ENCODE results near the gene RCN2.
A peak's percentile ranks its signal among the peaks of the same experiment; 100 is the strongest.

Gene RCN2

GRCh38 chr15:76994971-76995945 lies 63.7 kb downstream of the RCN2 start, which contains the start of gene PSTPIP1:
Gene PSTPIP1 (plus strand): TSS chr15:76995126. CDS start chr15:76995574, 448 bp downstream.
- ATAC-seq (peak; percentile 63), DNase-seq (peak; percentile 80)

- DNase-seq (no peak), ATAC-seq (no peak)
Measured at GRCh38 chr15:76996076-76996525, 64.6 kb downstream of the RCN2 start.

DNA sequence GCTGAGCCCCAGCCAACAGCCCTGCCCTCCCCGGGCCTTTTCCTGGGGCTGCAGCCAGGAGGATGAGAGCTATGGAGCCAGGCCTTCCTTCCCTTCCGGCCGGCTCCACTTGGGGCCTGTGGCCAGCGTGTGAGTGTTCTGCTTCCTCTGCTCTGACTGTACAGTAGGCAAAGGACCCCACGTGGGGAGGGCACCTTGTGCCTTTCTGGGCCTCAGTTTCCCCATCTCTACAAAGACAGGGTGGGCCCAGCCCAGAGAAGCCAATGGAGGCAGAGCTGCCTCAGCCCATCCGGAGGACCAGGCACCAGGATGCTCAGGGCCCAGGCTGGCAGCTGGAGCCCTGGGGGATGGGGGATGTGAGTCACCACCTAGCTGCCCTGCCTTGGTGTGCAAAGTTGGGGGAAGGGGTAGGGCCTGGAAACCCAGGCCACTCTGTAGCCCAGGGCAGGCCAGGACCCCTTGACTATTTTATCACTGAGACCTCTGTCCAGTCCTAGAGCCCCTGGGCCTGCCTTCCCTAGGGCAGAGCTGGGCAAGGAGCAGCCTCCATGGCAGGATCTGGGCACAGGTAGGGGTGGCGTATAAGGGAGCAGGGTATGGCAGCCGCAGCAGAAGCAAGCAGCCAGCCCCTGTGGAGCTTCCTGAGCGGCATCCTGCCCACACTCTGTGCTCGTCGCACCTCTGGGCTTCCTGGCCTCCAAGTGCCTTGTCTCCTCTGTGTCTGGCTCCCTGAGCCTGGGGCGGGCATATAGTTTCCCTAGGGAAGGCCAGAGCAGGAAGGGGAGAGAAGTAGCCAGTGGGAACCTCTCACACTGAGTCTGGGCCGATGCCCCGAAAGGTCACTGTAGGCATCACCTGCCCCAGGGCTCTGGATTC lies 65.2 kb downstream of the RCN2 start:
- peak; percentile 76 for DNase-seq
- peak; percentile 54 for ATAC-seq

- ATAC-seq: no peak
- DNase-seq: no peak
Measured at GRCh38 chr15:76998663-76999285, 67.2 kb downstream of the RCN2 start.

DNA sequence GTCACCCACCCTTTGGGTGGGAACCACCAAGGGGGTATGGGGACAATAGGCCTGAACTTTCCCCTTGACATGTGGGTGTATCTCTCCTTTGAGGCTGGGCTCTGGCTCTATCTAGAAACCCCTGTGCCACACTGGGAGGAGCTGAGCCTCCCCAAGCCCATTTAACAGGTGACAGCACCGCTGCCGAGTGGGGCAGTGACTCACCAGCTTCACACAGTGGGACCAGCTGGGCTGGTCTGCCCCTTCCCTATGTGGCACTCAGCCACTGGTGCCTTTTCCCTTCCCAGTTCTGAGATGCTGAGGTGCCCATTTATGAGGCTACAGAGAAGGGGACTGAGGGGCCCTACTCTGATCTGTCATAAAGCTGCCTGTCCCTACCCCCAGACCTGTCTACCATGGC lies 68.4 kb downstream of the RCN2 start:
- ATAC-seq: no peak
- peak; percentile 47 for DNase-seq

GRCh38 chr15:77001351-77001750 lies 69.8 kb downstream of the RCN2 start:
- DNase-seq: no peak
- no peak for ATAC-seq

- DNase-seq: no peak
Measured at GRCh38 chr15:77001966-77002365, 70.4 kb downstream of the RCN2 start.

DNA sequence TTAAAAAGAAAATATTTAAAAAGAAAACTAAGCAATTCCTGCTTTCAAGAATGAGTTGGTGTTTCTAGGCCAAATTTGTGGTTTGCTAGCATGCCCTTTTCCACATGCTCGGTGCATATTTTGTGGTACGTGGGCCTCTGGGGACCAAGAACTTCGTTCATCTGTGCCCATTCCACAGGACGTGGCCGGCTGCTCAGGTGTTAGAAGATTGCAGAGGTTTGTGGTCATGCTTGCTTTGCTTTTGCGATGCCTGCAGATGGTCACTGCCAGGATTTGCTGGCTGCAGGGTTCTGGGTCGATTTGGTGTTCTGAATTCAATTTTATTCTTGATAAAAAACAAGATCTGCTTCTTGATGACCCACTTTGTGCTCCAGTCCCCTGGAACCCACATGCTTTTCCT lies 70.9 kb downstream of the RCN2 start:
- DNase-seq: peak; percentile 47
- no peak for ATAC-seq

More at GRCh38 chr15:77001966-77002365, 70.4 kb downstream of the RCN2 start:
- ATAC-seq: no peak

- ATAC-seq: peak; percentile 91
- DNase-seq: peak; percentile 82
Measured at GRCh38 chr15:77002954-77003912, 71.7 kb downstream of the RCN2 start.

Data from stimulated activated naive CD8-positive, alpha-beta T cell treated with anti-CD3 and anti-CD28 coated beads, Interleukin-15, Interleukin-2, amounts not matched to agents 100 U/mL and 50 U/mL, for 24 hours (primary cell).